ENCODE results near the gene ADAMTS9. TPM values are rescaled to one million over a fixed set of nuclear protein-coding genes. Genes with fewer than 3 reads are reported as not detected.

ADAMTS9 gene
- total and polyA plus RNA-seq, 11 donors: 11.3 to 74.4 (median 18.8) TPM

DNA sequence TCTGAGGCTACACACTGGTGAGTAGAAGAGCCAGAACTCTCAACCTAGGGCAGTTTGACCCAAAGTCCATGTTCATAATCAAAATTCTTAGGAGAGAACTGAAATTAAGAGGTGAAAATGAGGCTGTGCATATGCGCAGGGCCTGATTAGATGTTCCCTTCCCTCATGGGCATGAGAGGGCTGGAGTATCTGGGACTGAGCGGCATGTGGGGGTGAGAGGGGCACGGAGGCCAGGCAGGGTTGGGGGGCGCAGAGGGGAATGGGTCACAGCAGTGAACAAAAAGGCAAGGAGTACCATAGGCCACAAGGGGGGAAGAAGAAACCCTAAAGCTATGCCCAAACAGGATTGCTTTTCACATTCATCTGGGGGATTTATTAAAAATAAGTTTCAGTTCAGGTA is 31.3 kb downstream of the ADAMTS9 start:
- Histone ChIP-seq H3K9me3 (no peaks in the 10 kb centered on the region), H3K27ac (no peak overlapping the region), H3K4me1 (peaks cover 0 to 14% (median 6%) of the 10 kb centered on the region in 12 donors), H3K4me3 (no peak overlapping the region), H3K27me3 (no peaks in the 10 kb centered on the region), H3K36me3 (peaks cover 0 to 64% (median 55%) of the 10 kb centered on the region in 9 donors)
- TF ChIP-seq, protein P1, sequence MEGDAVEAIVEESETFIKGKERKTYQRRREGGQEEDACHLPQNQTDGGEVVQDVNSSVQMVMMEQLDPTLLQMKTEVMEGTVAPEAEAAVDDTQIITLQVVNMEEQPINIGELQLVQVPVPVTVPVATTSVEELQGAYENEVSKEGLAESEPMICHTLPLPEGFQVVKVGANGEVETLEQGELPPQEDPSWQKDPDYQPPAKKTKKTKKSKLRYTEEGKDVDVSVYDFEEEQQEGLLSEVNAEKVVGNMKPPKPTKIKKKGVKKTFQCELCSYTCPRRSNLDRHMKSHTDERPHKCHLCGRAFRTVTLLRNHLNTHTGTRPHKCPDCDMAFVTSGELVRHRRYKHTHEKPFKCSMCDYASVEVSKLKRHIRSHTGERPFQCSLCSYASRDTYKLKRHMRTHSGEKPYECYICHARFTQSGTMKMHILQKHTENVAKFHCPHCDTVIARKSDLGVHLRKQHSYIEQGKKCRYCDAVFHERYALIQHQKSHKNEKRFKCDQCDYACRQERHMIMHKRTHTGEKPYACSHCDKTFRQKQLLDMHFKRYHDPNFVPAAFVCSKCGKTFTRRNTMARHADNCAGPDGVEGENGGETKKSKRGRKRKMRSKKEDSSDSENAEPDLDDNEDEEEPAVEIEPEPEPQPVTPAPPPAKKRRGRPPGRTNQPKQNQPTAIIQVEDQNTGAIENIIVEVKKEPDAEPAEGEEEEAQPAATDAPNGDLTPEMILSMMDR (IDR thresholded peaks at IDR 0.05): no peak
- TF ChIP-seq POLR2A (IDR thresholded peaks at IDR 0.05): no peak
- 94 to 99% (median 96%) methylated on average over 4 of the region's 4 CpGs for WGBS, 4 donors
- intact Hi-C loops (cut with DNase I): loop anchor here in 1 of 10 donors (10.0 kb wide), 1 partner anchor 72 kb away; no protein-coding TSS in a partner anchor
- no peak for ATAC-seq
- DNase-seq: no peak

DNA sequence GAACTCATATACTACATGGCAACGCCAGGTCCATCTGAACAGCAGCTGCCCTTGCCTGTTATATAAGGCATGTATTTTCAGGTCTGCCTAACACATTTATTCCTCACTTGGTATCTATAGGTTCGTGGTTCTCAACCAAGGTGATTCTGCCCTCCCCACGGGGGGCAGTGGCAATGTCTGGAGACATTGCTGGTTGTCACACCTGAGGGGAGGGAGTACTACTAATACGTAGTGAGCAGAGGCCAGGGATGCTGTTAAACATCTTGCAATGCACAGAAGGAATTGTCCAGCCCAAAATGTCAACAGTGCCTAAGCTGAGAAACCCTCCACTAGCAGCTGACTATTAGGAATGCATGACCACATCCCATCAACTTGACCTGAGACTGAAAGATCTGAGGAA is 32.6 kb downstream of the ADAMTS9 start:
- no peaks in the 10 kb centered on the region for H3K27me3 ChIP-seq
- peaks cover 0 to 28% (median 14%) of the 10 kb centered on the region in 12 donors for H3K4me1 ChIP-seq
- TF ChIP-seq POLR2A (IDR thresholded peaks at IDR 0.05): no peak
- TF ChIP-seq, protein P1 (IDR thresholded peaks at IDR 0.05): no peak
- H3K4me3 ChIP-seq: no peak overlapping the region
- no peaks in the 10 kb centered on the region for H3K9me3 ChIP-seq
- peaks cover 0 to 65% (median 59%) of the 10 kb centered on the region in 9 donors for H3K36me3 ChIP-seq
- H3K27ac ChIP-seq: no peak overlapping the region
- DNase-seq (no peak), ATAC-seq (no peak)
- intact Hi-C loops (cut with DNase I): loop anchor here in 1 of 10 donors (10.0 kb wide), 1 partner anchor 70 kb away; no protein-coding TSS in a partner anchor
- 89 to 96% (median 93%) methylated on average over 4 of the region's 4 CpGs for WGBS, 4 donors

DNA sequence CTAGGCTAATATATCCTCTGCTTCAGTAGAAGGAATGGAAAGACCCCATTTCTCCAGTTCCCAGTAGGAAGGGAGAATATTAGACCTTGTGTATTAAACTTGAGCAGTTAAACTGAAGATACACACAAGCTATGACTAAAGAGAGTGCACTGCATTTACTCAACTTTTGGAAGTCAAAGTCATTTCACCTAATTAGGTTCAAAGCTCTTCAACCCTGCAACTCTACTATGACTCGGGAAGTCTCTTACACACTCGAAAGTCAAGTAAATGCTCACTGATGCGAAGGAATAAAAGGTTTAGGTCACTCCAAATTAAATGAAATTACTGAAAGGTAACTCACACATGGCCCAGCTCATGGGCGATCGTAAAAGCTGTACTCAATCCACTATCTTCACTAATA is 33.8 kb downstream of the ADAMTS9 start:
- no peak overlapping the region for H3K27ac ChIP-seq
- no peak for ATAC-seq
- intact Hi-C loops (cut with DNase I): loop anchor here in 1 of 10 donors (10.0 kb wide), 1 partner anchor 69 kb away; no protein-coding TSS in a partner anchor
- H3K27me3 ChIP-seq: no peaks in the 10 kb centered on the region
- H3K4me3 ChIP-seq: no peak overlapping the region
- H3K4me1 ChIP-seq: peaks cover 0 to 28% (median 15%) of the 10 kb centered on the region in 12 donors
- no peak for TF ChIP-seq POLR2A (IDR thresholded peaks at IDR 0.05)
- WGBS, 4 donors: 92 to 98% (median 95%) methylated on average over 5 of the region's 5 CpGs
- no peaks in the 10 kb centered on the region for H3K9me3 ChIP-seq
- H3K36me3 ChIP-seq: peaks cover 0 to 77% (median 70%) of the 10 kb centered on the region in 9 donors
- DNase-seq: no peak

DNA sequence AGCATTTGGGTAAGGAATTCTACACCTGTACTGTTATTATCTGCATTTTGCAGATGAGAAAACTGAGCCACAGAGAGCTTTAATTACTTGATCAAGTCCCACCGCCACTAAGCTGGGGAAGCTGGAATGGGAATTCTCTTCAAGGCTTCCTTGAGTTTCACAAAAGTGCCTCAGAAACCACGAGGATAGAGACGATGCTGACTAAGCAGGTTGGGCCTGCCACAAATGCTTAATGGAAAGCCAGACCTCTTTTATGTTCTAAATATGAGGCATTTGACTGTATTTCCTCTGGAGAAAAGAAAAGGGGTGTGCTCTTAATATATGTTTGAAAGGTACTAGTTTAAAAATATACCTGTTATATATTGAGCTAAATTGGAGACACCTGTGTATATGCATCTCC is 34.7 kb downstream of the ADAMTS9 start:
- TF ChIP-seq, protein P1 (IDR thresholded peaks at IDR 0.05): no peak
- TF ChIP-seq POLR2A (IDR thresholded peaks at IDR 0.05): no peak
- Histone ChIP-seq H3K27ac (no peak overlapping the region), H3K4me1 (peaks cover 0 to 28% (median 15%) of the 10 kb centered on the region in 12 donors), H3K36me3 (peaks cover 0 to 76% (median 69%) of the 10 kb centered on the region in 9 donors), H3K27me3 (no peaks in the 10 kb centered on the region), H3K4me3 (no peak overlapping the region), H3K9me3 (no peaks in the 10 kb centered on the region)
- intact Hi-C loops (cut with DNase I): loop anchor here in 1 of 10 donors (10.0 kb wide), 1 partner anchor 68 kb away; no protein-coding TSS in a partner anchor
- 69 to 88% (median 85%) methylated on average over 3 of the region's 3 CpGs for WGBS, 4 donors
- no peak for ATAC-seq
- no peak for DNase-seq

All from heart left ventricle (tissue), 16 donors.